Suprapubic skin (tissue), 4 donors: ENCODE results near the gene TBL1Y. TPM values are rescaled to one million over a fixed set of nuclear protein-coding genes. Genes with fewer than 3 reads are reported as not detected.

Source experiments
- DNase-seq, 2 donors: peaks; one replicate each; pipeline ENCODE4 v3.0.0-alpha.2; 2019; ENCODE audit warnings: low spot score in 2 of 2
- H3K27ac ChIP-seq: fragments of 200-600 bp; sonication (generic); one replicate; pipeline ENCODE4 v1.5.1; 2019
- H3K27me3 ChIP-seq: fragments of 200-600 bp; sonication (generic); one replicate; pipeline ENCODE4 v1.5.1; 2019
- H3K36me3 ChIP-seq: fragments of 200-600 bp; sonication (generic); one replicate; pipeline ENCODE4 v1.5.1; 2019
- H3K4me1 ChIP-seq: fragments of 200-600 bp; sonication (generic); one replicate; pipeline ENCODE4 v1.5.1; 2019
- H3K4me3 ChIP-seq: fragments of 200-600 bp; sonication (generic); one replicate; pipeline ENCODE4 v1.5.1; 2019; ENCODE audit warnings: mild to moderate bottlenecking
- H3K9me3 ChIP-seq: fragments of 200-600 bp; sonication (generic); one replicate; pipeline ENCODE4 v1.5.1; 2019
- EP300 ChIP-seq: sonication (generic); formaldehyde crosslinking; IDR thresholded peaks from one replicate; pipeline ENCODE4 v1.6.1; 2017; ENCODE audit warnings: antibody characterized with exemption
- POLR2A ChIP-seq, 2 donors: fragments of 450-650 bp; IDR thresholded peaks; one replicate each; pipeline ENCODE4 v1.6.1; 2017; ENCODE audit warnings: antibody characterized with exemption in 2 of 2, mild to moderate bottlenecking in 2 of 2, moderate library complexity in 2 of 2
- POLR2AphosphoS5 ChIP-seq, 3 donors: sonication (generic); formaldehyde crosslinking; IDR thresholded peaks; one replicate each; pipeline ENCODE4 v1.6.1; 2017; ENCODE audit warnings: antibody characterized with exemption in 3 of 3
- WGBS: methylation state at CpG from one replicate; pipeline ENCODE4 v1.1.5; 2018; 5-methylcytosine and 5-hydroxymethylcytosine counted together
- total RNA-seq, 4 donors: library from RNA; depleted of rRNA; stranded (reverse); fragments of >200 nt; gene quantifications; one replicate each; pipeline ENCODE4 v1.1.0, GENCODE V29; 2016
- TF ChIP-seq, protein P1 (sequence below), 2 donors: fragments of 200-600 bp in 1 of 2; fragments of 450-650 bp in 1 of 2; sonication (generic) in 1 of 2; IDR thresholded peaks; one replicate each; pipeline ENCODE4 v1.5.1; 2016 to 2019; ENCODE audit warnings: antibody characterized with exemption in 2 of 2, mild to moderate bottlenecking in 1 of 2, moderate library complexity in 1 of 2

The TBL1Y gene
- total RNA-seq, 4 donors from 2014 or later = 1.3 to 1.6 TPM; not detected in 2

DNA sequence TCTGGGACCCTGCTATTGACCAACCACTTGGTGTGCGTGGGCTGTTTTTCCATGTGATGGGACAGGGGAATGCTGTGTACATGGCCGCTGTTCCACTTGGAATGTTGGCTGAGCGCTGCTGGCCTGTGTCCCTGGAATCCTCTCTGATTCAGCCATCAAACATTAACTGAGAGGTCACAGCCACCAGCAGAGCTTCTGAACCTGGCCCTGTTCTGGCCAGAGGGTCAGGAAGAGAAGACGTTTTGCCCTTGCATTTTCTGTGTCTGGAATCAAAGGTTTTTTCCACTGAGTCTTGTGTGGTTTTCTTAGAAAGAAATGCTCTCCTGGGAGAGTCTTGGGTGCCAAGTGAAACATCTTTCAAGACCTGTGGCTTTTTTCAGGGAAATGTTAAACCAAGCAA is 85.5 kb downstream of the TBL1Y start:
- Histone ChIP-seq H3K36me3 (no peaks in the 10 kb centered on the region), H3K4me3 (no peak overlapping the region), H3K9me3 (no peaks in the 10 kb centered on the region), H3K4me1 (no peaks in the 10 kb centered on the region), H3K27me3 (no peaks in the 10 kb centered on the region), H3K27ac (no peak overlapping the region)
- no peak for DNase-seq
- TF ChIP-seq POLR2A (IDR thresholded peaks at IDR 0.05) = no peak
- no peak for TF ChIP-seq POLR2AphosphoS5 (IDR thresholded peaks at IDR 0.05)
- TF ChIP-seq EP300 = no peak
- WGBS = no CpG with 5 or more reads among the region's 4 CpGs

DNA sequence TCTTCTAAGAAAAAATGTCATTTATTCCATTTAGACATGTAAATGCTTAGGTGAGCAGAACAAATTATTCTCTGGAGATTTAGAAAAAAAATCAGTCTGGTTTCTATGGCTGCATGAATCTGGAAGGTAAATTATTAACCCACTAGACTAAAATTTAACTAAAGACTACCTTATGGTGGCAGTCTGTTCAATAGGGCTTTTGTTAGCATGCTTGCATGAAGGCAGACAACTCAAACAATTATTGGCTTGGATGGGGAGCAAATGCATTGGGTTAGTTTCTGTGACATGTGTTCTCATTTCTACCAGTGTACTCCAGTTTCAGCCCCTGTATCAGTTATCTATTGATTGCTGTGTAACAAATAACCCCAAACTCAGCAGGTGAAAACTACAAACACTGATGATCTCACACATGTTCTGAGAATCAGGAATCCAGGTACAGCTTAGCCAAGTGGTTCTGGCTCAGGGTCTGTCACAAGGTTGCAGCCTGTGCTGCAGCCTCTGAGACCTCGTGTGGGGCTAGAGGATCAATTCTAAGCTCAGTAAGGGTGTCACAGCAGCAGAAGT is 87.1 kb downstream of the TBL1Y start:
- Histone ChIP-seq H3K27ac (no peak overlapping the region), H3K9me3 (no peaks in the 10 kb centered on the region), H3K4me3 (no peak overlapping the region), H3K27me3 (no peaks in the 10 kb centered on the region), H3K36me3 (no peaks in the 10 kb centered on the region), H3K4me1 (no peaks in the 10 kb centered on the region)
- no peak for TF ChIP-seq EP300
- TF ChIP-seq, protein P1, sequence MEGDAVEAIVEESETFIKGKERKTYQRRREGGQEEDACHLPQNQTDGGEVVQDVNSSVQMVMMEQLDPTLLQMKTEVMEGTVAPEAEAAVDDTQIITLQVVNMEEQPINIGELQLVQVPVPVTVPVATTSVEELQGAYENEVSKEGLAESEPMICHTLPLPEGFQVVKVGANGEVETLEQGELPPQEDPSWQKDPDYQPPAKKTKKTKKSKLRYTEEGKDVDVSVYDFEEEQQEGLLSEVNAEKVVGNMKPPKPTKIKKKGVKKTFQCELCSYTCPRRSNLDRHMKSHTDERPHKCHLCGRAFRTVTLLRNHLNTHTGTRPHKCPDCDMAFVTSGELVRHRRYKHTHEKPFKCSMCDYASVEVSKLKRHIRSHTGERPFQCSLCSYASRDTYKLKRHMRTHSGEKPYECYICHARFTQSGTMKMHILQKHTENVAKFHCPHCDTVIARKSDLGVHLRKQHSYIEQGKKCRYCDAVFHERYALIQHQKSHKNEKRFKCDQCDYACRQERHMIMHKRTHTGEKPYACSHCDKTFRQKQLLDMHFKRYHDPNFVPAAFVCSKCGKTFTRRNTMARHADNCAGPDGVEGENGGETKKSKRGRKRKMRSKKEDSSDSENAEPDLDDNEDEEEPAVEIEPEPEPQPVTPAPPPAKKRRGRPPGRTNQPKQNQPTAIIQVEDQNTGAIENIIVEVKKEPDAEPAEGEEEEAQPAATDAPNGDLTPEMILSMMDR (IDR thresholded peaks at IDR 0.05) = no peak
- TF ChIP-seq POLR2AphosphoS5 (IDR thresholded peaks at IDR 0.05) = no peak
- no peak for TF ChIP-seq POLR2A (IDR thresholded peaks at IDR 0.05)
- DNase-seq = no peak
- no CpG with 5 or more reads among the region's 1 CpG for WGBS

DNA sequence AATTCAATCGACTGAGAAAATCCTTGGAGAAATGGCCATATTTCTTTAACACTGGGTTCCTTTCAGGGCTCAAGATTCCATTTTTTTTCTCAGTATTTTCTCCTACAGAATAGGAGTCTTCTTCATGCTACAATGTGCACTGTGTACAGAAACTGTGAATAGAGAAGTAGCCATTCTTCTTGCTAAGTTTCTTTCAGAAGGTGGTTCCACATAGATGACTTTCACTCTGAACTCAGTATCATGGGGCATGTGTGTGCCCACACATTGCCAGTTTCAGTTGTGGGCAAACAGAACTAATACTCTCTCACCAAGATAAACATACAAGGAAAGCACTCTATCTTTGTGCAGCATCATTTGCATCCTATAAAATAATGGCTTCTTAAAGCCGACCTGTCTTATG is 89.4 kb downstream of the TBL1Y start:
- WGBS = no CpG with 5 or more reads among the region's 2 CpGs
- DNase-seq = no peak
- H3K36me3 ChIP-seq = no peaks in the 10 kb centered on the region
- H3K4me3 ChIP-seq = no peak overlapping the region
- no peak overlapping the region for H3K27ac ChIP-seq
- TF ChIP-seq POLR2A (IDR thresholded peaks at IDR 0.05) (no peak), EP300 (no peak), POLR2AphosphoS5 (IDR thresholded peaks at IDR 0.05) (no peak)
- TF ChIP-seq, protein P1 (IDR thresholded peaks at IDR 0.05) = no peak
- H3K27me3 ChIP-seq = no peaks in the 10 kb centered on the region
- H3K4me1 ChIP-seq = no peaks in the 10 kb centered on the region
- H3K9me3 ChIP-seq = no peaks in the 10 kb centered on the region

DNA sequence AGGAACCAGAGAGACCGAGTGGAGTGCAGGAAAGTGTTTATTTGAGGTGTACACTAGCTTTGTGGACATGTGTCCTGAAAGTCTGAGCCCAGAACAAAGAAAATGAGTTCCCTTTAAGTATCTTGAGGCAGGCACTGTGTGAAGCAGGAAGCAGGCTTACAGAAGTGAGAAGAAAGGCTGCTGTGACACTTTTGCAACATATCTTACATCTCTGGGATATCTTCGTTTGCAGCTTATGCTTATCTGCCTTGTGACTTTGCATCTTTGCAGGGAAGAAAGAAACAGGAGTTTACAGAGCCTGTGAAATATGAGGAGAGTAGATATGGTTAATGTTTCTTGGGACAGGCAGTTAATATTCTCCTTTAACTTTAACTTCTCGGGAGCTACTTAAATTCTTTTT is 92.1 kb downstream of the TBL1Y start:
- Histone ChIP-seq H3K27ac (no peak overlapping the region), H3K36me3 (no peaks in the 10 kb centered on the region), H3K9me3 (no peaks in the 10 kb centered on the region), H3K4me1 (no peaks in the 10 kb centered on the region), H3K4me3 (no peak overlapping the region), H3K27me3 (no peaks in the 10 kb centered on the region)
- no peak for DNase-seq
- WGBS = no CpG with 5 or more reads among the region's 3 CpGs
- TF ChIP-seq POLR2AphosphoS5 (IDR thresholded peaks at IDR 0.05) = no peak

DNA sequence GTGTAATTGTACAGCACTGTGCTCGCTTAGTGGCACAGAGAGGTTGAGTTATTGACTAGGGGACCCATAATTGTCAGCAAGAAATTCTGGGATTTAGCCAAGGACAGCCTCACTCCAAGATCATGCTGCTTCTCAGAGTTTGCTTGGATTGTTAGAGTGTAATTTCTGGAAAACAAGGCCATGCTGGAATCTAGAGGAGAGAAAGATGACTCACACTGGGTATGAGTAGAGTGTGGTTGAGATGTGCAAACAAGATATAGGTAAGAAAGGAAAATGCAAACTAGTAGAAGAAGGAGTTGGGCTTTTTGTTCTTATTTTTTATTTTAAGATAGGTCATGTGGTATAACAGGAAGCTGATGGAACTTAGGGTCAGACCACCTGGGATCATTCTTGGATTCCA is 97.4 kb downstream of the TBL1Y start:
- Histone ChIP-seq H3K27me3 (no peaks in the 10 kb centered on the region), H3K27ac (no peak overlapping the region), H3K9me3 (no peaks in the 10 kb centered on the region), H3K4me1 (no peaks in the 10 kb centered on the region), H3K4me3 (no peak overlapping the region), H3K36me3 (no peaks in the 10 kb centered on the region)
- DNase-seq = no peak
- no CpG with 5 or more reads among the region's 1 CpG for WGBS
- TF ChIP-seq POLR2A (IDR thresholded peaks at IDR 0.05) = no peak
- TF ChIP-seq POLR2AphosphoS5 (IDR thresholded peaks at IDR 0.05) = no peak
- TF ChIP-seq EP300 = no peak
- TF ChIP-seq, protein P1 (IDR thresholded peaks at IDR 0.05) = no peak

DNA sequence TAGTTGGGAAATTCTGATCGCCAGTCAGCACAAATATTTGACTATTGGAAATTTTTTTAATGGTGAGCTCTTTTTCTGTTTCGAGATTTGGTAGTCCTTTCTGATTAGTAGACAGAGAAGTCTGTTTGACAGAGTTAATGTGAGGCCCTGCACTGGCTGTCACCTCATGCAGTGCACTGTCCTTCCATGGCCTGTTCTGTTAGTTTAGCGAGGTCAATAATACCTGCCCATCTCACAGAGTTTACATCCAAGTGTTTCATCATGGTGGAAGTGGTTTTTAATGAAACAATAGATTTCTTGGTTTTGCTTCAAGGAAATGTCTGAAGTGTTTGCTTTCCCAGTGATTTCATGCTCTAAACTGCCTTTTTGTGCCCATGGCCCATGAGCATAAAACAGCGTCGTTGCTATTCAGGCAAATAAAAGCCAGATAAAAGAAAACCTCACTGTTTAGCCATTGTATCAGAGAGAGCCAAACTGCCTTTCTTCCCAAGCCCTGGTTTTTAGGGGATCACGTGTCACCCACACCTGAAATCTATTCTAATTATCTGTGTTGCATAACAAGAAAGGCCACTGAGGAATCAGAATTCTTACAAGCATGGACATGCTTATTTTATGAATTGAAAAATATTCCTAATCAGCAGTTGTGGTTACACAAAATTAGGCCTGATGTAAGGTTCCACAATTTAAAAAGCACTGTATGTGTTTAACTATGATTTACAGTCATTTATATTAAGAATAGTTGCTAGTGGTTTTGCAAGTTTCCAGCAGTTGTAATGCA is 98.3 kb downstream of the TBL1Y start:
- TF ChIP-seq, protein P1 (IDR thresholded peaks at IDR 0.05) = no peak
- TF ChIP-seq POLR2A (IDR thresholded peaks at IDR 0.05) (no peak), POLR2AphosphoS5 (IDR thresholded peaks at IDR 0.05) (no peak), EP300 (no peak)
- Histone ChIP-seq H3K36me3 (no peaks in the 10 kb centered on the region), H3K4me1 (no peaks in the 10 kb centered on the region), H3K9me3 (no peaks in the 10 kb centered on the region), H3K4me3 (no peak overlapping the region), H3K27me3 (no peaks in the 10 kb centered on the region), H3K27ac (peak overlapping the region; percentile 29)
- WGBS = no CpG with 5 or more reads among the region's 6 CpGs
- no peak for DNase-seq
